ENCODE measurements around the gene FAM151B. TPM values are rescaled to one million over a fixed set of nuclear protein-coding genes. Genes with fewer than 3 reads are reported as not detected.

Gene FAM151B
- total RNA-seq, 1 experiment from 2014 or later = 0.72 TPM

- Histone ChIP-seq H3K27me3 (ENCODE audit: insufficient read depth, low read length) (no peaks in the 10 kb centered on the region), H3K23ac (ENCODE audit: insufficient read length, low read depth, low read length) (no peak overlapping the region), H3K18ac (ENCODE audit: insufficient read length, low read depth, low read length) (no peak overlapping the region), H3K14ac (ENCODE audit: insufficient read depth, low read length) (no peak overlapping the region), H2AFZ (ENCODE audit: low read length) (no peak overlapping the region), H3K79me1 (ENCODE audit: insufficient read depth, low read depth, low read length, poor library complexity, severe bottlenecking) (no peaks in the 10 kb centered on the region), H3K79me2 (ENCODE audit: insufficient read depth, low read length) (no peaks in the 10 kb centered on the region), H4K8ac (replicated peaks; ENCODE audit: insufficient read length, low read depth, low read length) (no peak overlapping the region), H3K56ac (ENCODE audit: insufficient read length, low read depth, low read length) (no peak overlapping the region), H4K20me1 (ENCODE audit: control insufficient read depth, insufficient read depth, insufficient read length) (no peaks in the 10 kb centered on the region), H2BK20ac (ENCODE audit: low read depth, low read length, poor library complexity, severe bottlenecking) (no peak overlapping the region), H2BK120ac (ENCODE audit: low read depth, low read length, poor library complexity, severe bottlenecking) (no peak overlapping the region), H3K23me2 (ENCODE audit: insufficient read length, low read depth, low read length, poor library complexity, severe bottlenecking) (no peaks in the 10 kb centered on the region), H2BK12ac (ENCODE audit: insufficient read length, low read depth, low read length) (no peak overlapping the region), H3K27ac (ENCODE audit: insufficient read length, low read depth, low read length) (no peak overlapping the region), H2AK5ac (ENCODE audit: insufficient read length, low read length) (no peak overlapping the region), H2BK15ac (ENCODE audit: low read depth, low read length) (no peak overlapping the region), H3T11ph (ENCODE audit: low read length) (no peak overlapping the region), H3K4ac (ENCODE audit: low read depth, low read length) (no peak overlapping the region), H3K9ac (ENCODE audit: extremely low read depth, insufficient read length, low read length) (no peak overlapping the region), H4K91ac (ENCODE audit: insufficient read length, low read depth, low read length) (no peak overlapping the region), H3K4me1 (ENCODE audit: insufficient read depth, low read length) (no peaks in the 10 kb centered on the region), H3K9me3 (ENCODE audit: control insufficient read depth, low read depth, low read length) (no peaks in the 10 kb centered on the region), H4K5ac (ENCODE audit: insufficient read length, low read depth, low read length) (no peak overlapping the region), H2BK5ac (ENCODE audit: insufficient read length, low read length) (no peak overlapping the region), H3K4me2 (ENCODE audit: insufficient read depth, insufficient read length, low read length) (no peak overlapping the region)
- no CpG with 5 or more reads among the region's 4 CpGs for WGBS (ENCODE audit: extremely low coverage, insufficient read length, low lambda C conversion rate)
- Mint-ChIP-seq H3K36me3 (ENCODE audit: insufficient read depth in 1 of 3, low read depth in 3 of 3) (peaks cover 24 to 65% (median 52%) of the 10 kb centered on the region in 3 experiments), H3K27me3 (ENCODE audit: low read depth) (no peaks in the 10 kb centered on the region), H3K9me3 (peaks cover 22 to 36% of the 10 kb centered on the region in 2 experiments), H3K4me1 (peaks cover 15 to 19% of the 10 kb centered on the region in 2 experiments), H3K4me3 (no peak overlapping the region), H3K27ac (no peak overlapping the region)
- no peak for DNase-seq
- no peak for TF ChIP-seq CTCF (conservative IDR thresholded peaks at IDR 0.05)
Measured at GRCh38 chr5:80482578-80482977, 5.3 kb upstream of the FAM151B start.
